DOHH2 (cell line): ENCODE measurements around the gene TBC1D10B.

Experiments used
- H3F3A ChIP-seq: fragments of 200-600 bp; sonication (generic), shearing (Covaris generic); 2 replicates; pipeline ENCODE4 v1.6.0; 2016; ENCODE audit warnings: antibody characterized with exemption, mild to moderate bottlenecking; ENCODE audit not compliant: control insufficient read depth, insufficient read depth
- H3K27ac ChIP-seq: fragments of 200-600 bp; sonication (generic); 2 replicates; pipeline ENCODE4 v1.5.1; 2014; ENCODE audit warnings: low read depth, mild to moderate bottlenecking, low read length, moderate library complexity
- H3K27me3 ChIP-seq: fragments of 200-600 bp; sonication (generic); 2 replicates; pipeline ENCODE4 v1.6.1; 2014; ENCODE audit warnings: mild to moderate bottlenecking, low read length, mixed read lengths; ENCODE audit not compliant: control insufficient read depth
- H3K36me3 ChIP-seq: fragments of 200-600 bp; sonication (generic); 2 replicates; pipeline ENCODE4 v1.6.1; 2014; ENCODE audit warnings: mild to moderate bottlenecking, low read length, moderate library complexity, mixed read lengths; ENCODE audit not compliant: control insufficient read depth
- H3K4me1 ChIP-seq: fragments of 200-600 bp; sonication (generic); 2 replicates; pipeline ENCODE4 v1.6.1; 2014; ENCODE audit warnings: mild to moderate bottlenecking, low read length, mixed read lengths; ENCODE audit not compliant: control insufficient read depth
- H3K4me2 ChIP-seq: fragments of 200-600 bp; sonication (generic); 2 replicates; pipeline ENCODE4 v1.6.0; 2014; ENCODE audit warnings: mild to moderate bottlenecking, low read length, moderate library complexity
- H3K4me3 ChIP-seq: fragments of 200-600 bp; sonication (generic); 2 replicates; pipeline ENCODE4 v1.5.1; 2014; ENCODE audit warnings: mild to moderate bottlenecking, low read length, mixed read lengths
- H3K79me2 ChIP-seq: fragments of 200-600 bp; sonication (generic); 2 replicates; pipeline ENCODE4 v1.6.1; 2014; ENCODE audit warnings: mild to moderate bottlenecking, low read length, mixed read lengths; ENCODE audit not compliant: control insufficient read depth
- H3K9me2 ChIP-seq: fragments of 200-600 bp; sonication (generic); replicated peaks from 2 replicates; pipeline ENCODE4 v1.6.1; 2014; ENCODE audit warnings: mild to moderate bottlenecking, low read length, mixed read lengths; ENCODE audit not compliant: control insufficient read depth
- H3K9me3 ChIP-seq: fragments of 200-600 bp; sonication (generic); 2 replicates; pipeline ENCODE4 v1.6.1; 2014; ENCODE audit warnings: antibody characterized with exemption, low read length, mixed read lengths; ENCODE audit not compliant: control insufficient read depth, insufficient read depth
- H4K20me1 ChIP-seq: fragments of 200-600 bp; sonication (generic); 2 replicates; pipeline ENCODE4 v1.6.0; 2014; ENCODE audit warnings: low read depth, mild to moderate bottlenecking, antibody characterized with exemption, low read length, moderate library complexity; ENCODE audit not compliant: control insufficient read depth, insufficient read depth
- CTCF ChIP-seq: fragments of 200-600 bp; sonication (generic); IDR thresholded peaks from one replicate; pipeline ENCODE4 v1.5.1; 2014; ENCODE audit warnings: antibody characterized with exemption, mild to moderate bottlenecking, low read depth, low read length; ENCODE audit not compliant: poor library complexity, severe bottlenecking
- EZH2phosphoT487 ChIP-seq: fragments of 200-600 bp; sonication (generic); IDR thresholded peaks from 2 replicates; pipeline ENCODE4 v1.6.1; 2017; ENCODE audit warnings: borderline replicate concordance, mild to moderate bottlenecking, antibody characterized with exemption, low read length, moderate library complexity, mixed read lengths

The TBC1D10B gene

GRCh38 chr16:30374538-30374937 is 4.2 kb upstream of the TBC1D10B start, which contains the start of gene MYL11:
MYL11 (plus strand) TSS chr16:30374802; CDS start chr16:30374858, 56 bp downstream.
- H3K79me2 ChIP-seq = peaks cover 17% of the 10 kb centered on the region
- no peak within 1 kb of the TSS for H3K4me3 ChIP-seq
- peaks cover 7% of the 10 kb centered on the region for H3F3A ChIP-seq
- H3K4me2 ChIP-seq = no peak within 1 kb of the TSS
- no peaks in the 10 kb centered on the region for H3K9me3 ChIP-seq
- TF ChIP-seq EZH2phosphoT487 = no peak
- no peak for TF ChIP-seq CTCF
- H3K4me1 ChIP-seq = peaks cover 42% of the 10 kb centered on the region
- H4K20me1 ChIP-seq = no peaks in the 10 kb centered on the region
- peaks cover 16% of the 10 kb centered on the region for H3K36me3 ChIP-seq
- no peak within 1 kb of the TSS for H3K27ac ChIP-seq
- H3K27me3 ChIP-seq = no peaks in the 10 kb centered on the region
- H3K9me2 ChIP-seq = no peaks in the 10 kb centered on the region

GRCh38 chr16:30372725-30373124 is 2.4 kb upstream of the TBC1D10B start:
- peaks cover 24% of the 10 kb centered on the region for H3K36me3 ChIP-seq
- peaks cover 8% of the 10 kb centered on the region for H4K20me1 ChIP-seq
- TF ChIP-seq CTCF (no peak), EZH2phosphoT487 (no peak)
- no peaks in the 10 kb centered on the region for H3K9me2 ChIP-seq
- peaks cover 38% of the 10 kb centered on the region for H3K4me1 ChIP-seq
- H3K27ac ChIP-seq = 0 out of 2 replicates have a peak overlapping the region, but pooled peaks have one; percentile 68
- H3K27me3 ChIP-seq = no peaks in the 10 kb centered on the region
- H3F3A ChIP-seq = peaks cover 4% of the 10 kb centered on the region
- H3K4me3 ChIP-seq = no peak overlapping the region
- H3K79me2 ChIP-seq = peaks cover 26% of the 10 kb centered on the region
- H3K4me2 ChIP-seq = no peak overlapping the region
- no peaks in the 10 kb centered on the region for H3K9me3 ChIP-seq

- H3K27me3 ChIP-seq = no peaks in the 10 kb centered on the region
- peak overlapping the region; percentile 68 for H3K27ac ChIP-seq
- peaks cover 1% of the 10 kb centered on the region for H3F3A ChIP-seq
- peaks cover 38% of the 10 kb centered on the region for H3K4me1 ChIP-seq
- peaks cover 30% of the 10 kb centered on the region for H3K79me2 ChIP-seq
- no peaks in the 10 kb centered on the region for H3K9me3 ChIP-seq
- H3K4me2 ChIP-seq = peak overlapping the region; percentile 95
- peaks cover 27% of the 10 kb centered on the region for H3K36me3 ChIP-seq
- H3K4me3 ChIP-seq = peak overlapping the region; percentile 74; the same call in 1 of the 2 replicates
- H3K9me2 ChIP-seq = no peaks in the 10 kb centered on the region
- TF ChIP-seq CTCF = no peak
- TF ChIP-seq EZH2phosphoT487 = no peak
- peaks cover 8% of the 10 kb centered on the region for H4K20me1 ChIP-seq
Measured at GRCh38 chr16:30372038-30372712, 1.9 kb upstream of the TBC1D10B start.
